Measurements from ENCODE around the gene FGF3. TPM values are rescaled to one million over a fixed set of nuclear protein-coding genes. Genes with fewer than 3 reads are reported as not detected.

The FGF3 gene
- total RNA-seq, 1 donor from 2014 or later, result not detected

DNA sequence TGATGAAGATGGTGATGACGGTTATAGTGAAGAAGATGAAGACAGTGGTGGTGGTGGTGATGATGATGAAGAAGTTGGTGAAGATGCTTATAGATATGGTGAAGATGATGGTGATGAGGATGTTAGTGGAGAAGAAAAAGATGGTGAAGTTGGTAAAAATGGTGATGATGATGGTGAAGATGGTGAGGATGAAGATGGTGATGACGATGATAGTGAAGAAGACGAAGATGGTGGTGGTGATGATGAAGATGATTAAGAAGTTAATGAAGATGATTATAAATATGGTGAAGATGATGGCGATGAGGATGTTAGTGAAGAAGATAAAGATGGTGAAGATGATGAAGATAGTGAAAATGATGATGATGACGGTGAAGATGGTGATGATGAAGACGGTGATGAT lies 25.2 kb upstream of the FGF3 start:
- peaks cover 34% of the 10 kb centered on the region for H3F3A ChIP-seq (ENCODE audit: low read depth)
- H3K9me3 ChIP-seq (ENCODE audit: low read depth), result no peaks in the 10 kb centered on the region
- TF ChIP-seq EZH2phosphoT487 (IDR thresholded peaks at IDR 0.05) (no peak), CTCF (IDR thresholded peaks at IDR 0.05) (no peak), EZH2 (IDR thresholded peaks at IDR 0.05) (no peak)
- Mint-ChIP-seq H3K36me3 (no peaks in the 10 kb centered on the region), H3K27ac (no peak overlapping the region), H3K4me1 (peaks cover 17% of the 10 kb centered on the region), H3K27me3 (ENCODE audit: insufficient read depth, low read depth) (peaks cover 5% of the 10 kb centered on the region), H3K4me3 (no peak overlapping the region), H3K9me3 (peaks cover 5% of the 10 kb centered on the region)
- H2AFZ ChIP-seq (replicated peaks), result no peak overlapping the region
- H3K4me3 ChIP-seq, result no peak overlapping the region
- no peak for DNase-seq (ENCODE audit: low spot score)
- no peaks in the 10 kb centered on the region for H3K36me3 ChIP-seq
- no peaks in the 10 kb centered on the region for H4K20me1 ChIP-seq (ENCODE audit: low read depth)
- no peak overlapping the region for H3K27ac ChIP-seq
- no peaks in the 10 kb centered on the region for H3K79me2 ChIP-seq (ENCODE audit: low read depth)
- H3K4me1 ChIP-seq, result peaks cover 35% of the 10 kb centered on the region
- no peaks in the 10 kb centered on the region for H3K27me3 ChIP-seq
- no peak overlapping the region for H3K4me2 ChIP-seq
- H3K9ac ChIP-seq, result no peak overlapping the region

DNA sequence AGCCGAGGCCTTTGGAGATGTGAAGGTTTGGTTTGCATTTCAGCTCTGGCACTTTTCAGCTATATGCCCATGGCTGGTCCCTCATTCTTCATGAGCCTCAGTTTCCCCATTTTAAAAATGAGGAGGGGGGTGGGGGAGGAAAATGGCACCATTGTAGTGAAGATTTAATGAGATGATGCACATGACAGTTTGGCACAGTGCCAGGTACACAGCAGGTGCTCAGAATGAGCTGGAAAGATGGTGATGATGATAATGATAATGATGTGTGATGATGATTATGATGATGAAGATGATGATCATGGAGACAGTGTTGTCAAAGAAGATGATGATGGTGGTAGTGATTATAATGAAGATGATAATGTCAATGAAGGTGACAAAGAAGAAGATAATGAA lies 24.3 kb upstream of the FGF3 start:
- Histone ChIP-seq H3K4me3 (no peak overlapping the region), H3K4me2 (no peak overlapping the region), H3K79me2 (ENCODE audit: low read depth) (no peaks in the 10 kb centered on the region), H2AFZ (replicated peaks) (no peak overlapping the region), H3K27ac (no peak overlapping the region), H3K36me3 (no peaks in the 10 kb centered on the region), H3F3A (ENCODE audit: low read depth) (peaks cover 34% of the 10 kb centered on the region), H3K9ac (no peak overlapping the region), H3K9me3 (ENCODE audit: low read depth) (no peaks in the 10 kb centered on the region), H4K20me1 (ENCODE audit: low read depth) (no peaks in the 10 kb centered on the region), H3K27me3 (no peaks in the 10 kb centered on the region), H3K4me1 (peaks cover 35% of the 10 kb centered on the region)
- peaks cover 2% of the 10 kb centered on the region for H3K9me3 Mint-ChIP-seq
- DNase-seq (ENCODE audit: low spot score), result no peak
- H3K4me1 Mint-ChIP-seq, result peaks cover 17% of the 10 kb centered on the region
- H3K4me3 Mint-ChIP-seq, result no peak overlapping the region
- TF ChIP-seq EZH2phosphoT487 (IDR thresholded peaks at IDR 0.05) (no peak), CTCF (IDR thresholded peaks at IDR 0.05) (no peak)
- no peaks in the 10 kb centered on the region for H3K36me3 Mint-ChIP-seq
- no peak overlapping the region for H3K27ac Mint-ChIP-seq
- peaks cover 5% of the 10 kb centered on the region for H3K27me3 Mint-ChIP-seq (ENCODE audit: insufficient read depth, low read depth)

- Histone ChIP-seq H2AFZ (replicated peaks) (no peak overlapping the region), H3K36me3 (no peaks in the 10 kb centered on the region), H3K9ac (no peak overlapping the region), H3K4me1 (peaks cover 35% of the 10 kb centered on the region), H4K20me1 (ENCODE audit: low read depth) (no peaks in the 10 kb centered on the region), H3K79me2 (ENCODE audit: low read depth) (no peaks in the 10 kb centered on the region), H3F3A (ENCODE audit: low read depth) (peaks cover 34% of the 10 kb centered on the region), H3K4me2 (peak overlapping the region; percentile 50), H3K4me3 (no peak overlapping the region), H3K9me3 (ENCODE audit: low read depth) (no peaks in the 10 kb centered on the region), H3K27ac (no peak overlapping the region), H3K27me3 (no peaks in the 10 kb centered on the region)
- no peak for TF ChIP-seq CTCF (IDR thresholded peaks at IDR 0.05)
- TF ChIP-seq EZH2 (IDR thresholded peaks at IDR 0.05), result no peak
- no peak for TF ChIP-seq EZH2phosphoT487 (IDR thresholded peaks at IDR 0.05)
- H3K4me1 Mint-ChIP-seq, result peaks cover 17% of the 10 kb centered on the region
- H3K4me3 Mint-ChIP-seq, result no peak overlapping the region
- H3K27me3 Mint-ChIP-seq (ENCODE audit: insufficient read depth, low read depth), result peaks cover 5% of the 10 kb centered on the region
- DNase-seq (ENCODE audit: low spot score), result no peak
- H3K27ac Mint-ChIP-seq, result no peak overlapping the region
- H3K36me3 Mint-ChIP-seq, result no peaks in the 10 kb centered on the region
- H3K9me3 Mint-ChIP-seq, result peaks cover 2% of the 10 kb centered on the region
Observed at GRCh38 chr11:69842746-69843528, 23.7 kb upstream of the FGF3 start.

All from neural progenitor cell (in vitro differentiated cells).